HFFc6 (cell line): ENCODE data around the gene IGF2. TPM values are rescaled to one million over a fixed set of nuclear protein-coding genes. Genes with fewer than 3 reads are reported as not detected.

Experiments
- DNase-seq: peaks from one replicate; pipeline ENCODE4 v3.0.0-alpha.2; 2018
- H3K27ac Mint-ChIP-seq: 2 replicates; pipeline ENCODE4 v1.8.0; 2020; ENCODE audit warnings: mild to moderate bottlenecking, mixed read lengths
- H3K27me3 Mint-ChIP-seq: 2 replicates; pipeline ENCODE4 v1.8.0; 2021; ENCODE audit warnings: mild to moderate bottlenecking, moderate library complexity, mixed read lengths; ENCODE audit not compliant: insufficient read depth
- H3K36me3 Mint-ChIP-seq: 2 replicates; pipeline ENCODE4 v1.8.0; 2021; ENCODE audit warnings: low read depth, mixed read lengths
- H3K4me1 Mint-ChIP-seq: 2 replicates; pipeline ENCODE4 v1.8.0; 2020; ENCODE audit warnings: low read depth, mixed read lengths
- H3K4me3 Mint-ChIP-seq: 2 replicates; pipeline ENCODE4 v1.8.0; 2020; ENCODE audit warnings: mild to moderate bottlenecking, moderate library complexity, mixed read lengths
- H3K9me3 Mint-ChIP-seq: 2 replicates; pipeline ENCODE4 v1.8.0; 2020; ENCODE audit warnings: mild to moderate bottlenecking, mixed read lengths
- CTCF ChIP-seq: fragments of 200-600 bp; sonication (generic); IDR thresholded peaks from 2 replicates; pipeline ENCODE4 v1.5.0; 2021; ENCODE audit warnings: antibody characterized with exemption, mild to moderate bottlenecking
- total RNA-seq, 6 experiments: library from RNA; stranded (reverse); fragmentation: NEBNext Ultra II Directional; extraction: Animal tissue kit (Norgen Biotek cat#: 25700); gene quantifications; 2 replicates in 1 of 6; 3 replicates in 5 of 6; pipeline ENCODE4 v1.2.3, GENCODE V29; 2021

IGF2 gene
- total RNA-seq, 6 experiments from 2014 or later, result 0.90 to 2.6 (median 2.0) TPM

- H3K4me3 Mint-ChIP-seq, result no peak overlapping the region
- no peak for DNase-seq
- H3K9me3 Mint-ChIP-seq, result no peaks in the 10 kb centered on the region
- TF ChIP-seq CTCF, result no peak
- H3K36me3 Mint-ChIP-seq, result no peaks in the 10 kb centered on the region
- H3K27me3 Mint-ChIP-seq, result peaks cover 9% of the 10 kb centered on the region
- no peak overlapping the region for H3K27ac Mint-ChIP-seq
- H3K4me1 Mint-ChIP-seq, result no peaks in the 10 kb centered on the region
Observed at GRCh38 chr11:2169005-2169378, 29.8 kb upstream of the IGF2 start.

GRCh38 chr11:2168286-2169004 lies 29.3 kb upstream of the IGF2 start:
- no peak for DNase-seq
- no peaks in the 10 kb centered on the region for H3K4me1 Mint-ChIP-seq
- no peak overlapping the region for H3K27ac Mint-ChIP-seq
- H3K4me3 Mint-ChIP-seq, result no peak overlapping the region
- TF ChIP-seq CTCF, result no peak
- H3K27me3 Mint-ChIP-seq, result peaks cover 8% of the 10 kb centered on the region
- H3K9me3 Mint-ChIP-seq, result no peaks in the 10 kb centered on the region
- H3K36me3 Mint-ChIP-seq, result no peaks in the 10 kb centered on the region

GRCh38 chr11:2167141-2168045 lies 28.2 kb upstream of the IGF2 start:
- H3K27ac Mint-ChIP-seq, result no peak overlapping the region

GRCh38 chr11:2166091-2166851 lies 27.1 kb upstream of the IGF2 start:
- no peak overlapping the region for H3K4me3 Mint-ChIP-seq
- no peaks in the 10 kb centered on the region for H3K36me3 Mint-ChIP-seq
- peak; percentile 76 for TF ChIP-seq CTCF
- no peak overlapping the region for H3K27ac Mint-ChIP-seq
- H3K9me3 Mint-ChIP-seq, result no peaks in the 10 kb centered on the region
- DNase-seq, result no peak
- H3K4me1 Mint-ChIP-seq, result no peaks in the 10 kb centered on the region
- H3K27me3 Mint-ChIP-seq, result peaks cover 3% of the 10 kb centered on the region

More at GRCh38 chr11:2167141-2168045, 28.2 kb upstream of the IGF2 start:
- DNase-seq, result no peak
- H3K27me3 Mint-ChIP-seq, result peaks cover 8% of the 10 kb centered on the region
- H3K9me3 Mint-ChIP-seq, result no peaks in the 10 kb centered on the region
- H3K4me1 Mint-ChIP-seq, result no peaks in the 10 kb centered on the region
- H3K36me3 Mint-ChIP-seq, result no peaks in the 10 kb centered on the region
- no peak overlapping the region for H3K4me3 Mint-ChIP-seq
- no peak for TF ChIP-seq CTCF

GRCh38 chr11:2165571-2165970 lies 26.4 kb upstream of the IGF2 start:
- Mint-ChIP-seq H3K27me3 (peaks cover 3% of the 10 kb centered on the region), H3K4me1 (no peaks in the 10 kb centered on the region), H3K27ac (no peak overlapping the region), H3K4me3 (no peak overlapping the region), H3K9me3 (no peaks in the 10 kb centered on the region), H3K36me3 (no peaks in the 10 kb centered on the region)
- no peak for DNase-seq
- TF ChIP-seq CTCF, result no peak
